HL-60 (cell line): Measurements from ENCODE around the gene ASPRV1.
A peak's percentile ranks its signal among the peaks of the same experiment; 100 is the strongest.
"Not testable (repeated sequence)": the region's sequence is repeated elsewhere in the genome, so short reads cannot be mapped to it uniquely, and the experiment has no call there.

Experiments
- DNase-seq, 2 experiments: peaks; one replicate each; pipeline ENCODE4 v3.0.0-alpha.2; 2010 to 2020; ENCODE audit warnings: low read depth in 1 of 2, low spot score in 1 of 2
- H3K27ac ChIP-seq: fragments of 250-450 bp; sonication (Bioruptor Pico); replicated peaks from 2 replicates; pipeline ENCODE4 v1.5.1; 2020; ENCODE audit warnings: mild to moderate bottlenecking, moderate library complexity
- H3K27me3 ChIP-seq: fragments of 250-450 bp; sonication (Bioruptor Pico); 2 replicates; pipeline ENCODE4 v1.5.1; 2021; ENCODE audit warnings: mild to moderate bottlenecking, moderate library complexity; ENCODE audit not compliant: insufficient read depth, poor library complexity, severe bottlenecking
- H3K4me3 ChIP-seq: replicated peaks from 2 replicates; pipeline ENCODE4 v1.5.1; 2011; ENCODE audit warnings: mild to moderate bottlenecking, control low read depth, low read length; ENCODE audit not compliant: insufficient read depth
- CTCF ChIP-seq: IDR thresholded peaks from one replicate; pipeline ENCODE4 v1.5.1; 2011; ENCODE audit warnings: low read length, control low read depth, inconsistent platforms; ENCODE audit not compliant: insufficient read depth
- GABPA ChIP-seq: IDR thresholded peaks from 2 replicates; pipeline ENCODE4 v1.6.1; 2012; ENCODE audit warnings: low read depth
- POLR2AphosphoS5 ChIP-seq: IDR thresholded peaks from 2 replicates; pipeline ENCODE4 v1.6.1; 2012; ENCODE audit warnings: low read depth
- REST ChIP-seq: IDR thresholded peaks from 2 replicates; pipeline ENCODE4 v1.6.1; 2012; ENCODE audit warnings: low read depth; ENCODE audit not compliant: insufficient replicate concordance
- SPI1 ChIP-seq: IDR thresholded peaks from 2 replicates; pipeline ENCODE4 v1.6.1; 2012; ENCODE audit warnings: low read depth, mild to moderate bottlenecking, borderline replicate concordance

Gene ASPRV1

GRCh38 chr2:70002241-70002899, 40.9 kb upstream of the ASPRV1 start:
- Histone ChIP-seq H3K27ac (no peak overlapping the region), H3K27me3 (no peaks in the 10 kb centered on the region), H3K4me3 (no peak overlapping the region)
- TF ChIP-seq SPI1: peak; percentile 78
- no peak for TF ChIP-seq POLR2AphosphoS5
- peak; percentile 48 to 57 for DNase-seq

- not testable (repeated sequence) for DNase-seq, H3K27me3 ChIP-seq, H3K4me3 ChIP-seq, H3K27ac ChIP-seq
Measured at GRCh38 chr2:70000529-70000928, 39.1 kb upstream of the ASPRV1 start.

GRCh38 chr2:69998761-69999160, 37.3 kb upstream of the ASPRV1 start:
- Histone ChIP-seq H3K27me3 (no peaks in the 10 kb centered on the region), H3K27ac (no peak overlapping the region), H3K4me3 (no peak overlapping the region)
- TF ChIP-seq SPI1: no peak
- TF ChIP-seq GABPA: no peak
- no peak for TF ChIP-seq REST
- no peak for TF ChIP-seq POLR2AphosphoS5
- no peak for TF ChIP-seq CTCF
- DNase-seq: no peak

GRCh38 chr2:69997015-69997830, 35.8 kb upstream of the ASPRV1 start:
- TF ChIP-seq REST: no peak
- TF ChIP-seq CTCF: no peak
- TF ChIP-seq SPI1: no peak
- Histone ChIP-seq H3K27ac (peak overlapping the region; percentile 40; the same call in 1 of the 2 replicates), H3K4me3 (no peak overlapping the region), H3K27me3 (no peaks in the 10 kb centered on the region)
- peak; percentile 67 to 71 for DNase-seq
